GM21390 (cell line): Measurements from ENCODE around the gene P2RX5.

Experiments
- ATAC-seq: cut with Tn5 transposase; IDR thresholded peaks from one replicate; pipeline ENCODE4 v1.9.1; 2021; ENCODE audit not compliant: unreplicated experiment

The P2RX5 gene

DNA sequence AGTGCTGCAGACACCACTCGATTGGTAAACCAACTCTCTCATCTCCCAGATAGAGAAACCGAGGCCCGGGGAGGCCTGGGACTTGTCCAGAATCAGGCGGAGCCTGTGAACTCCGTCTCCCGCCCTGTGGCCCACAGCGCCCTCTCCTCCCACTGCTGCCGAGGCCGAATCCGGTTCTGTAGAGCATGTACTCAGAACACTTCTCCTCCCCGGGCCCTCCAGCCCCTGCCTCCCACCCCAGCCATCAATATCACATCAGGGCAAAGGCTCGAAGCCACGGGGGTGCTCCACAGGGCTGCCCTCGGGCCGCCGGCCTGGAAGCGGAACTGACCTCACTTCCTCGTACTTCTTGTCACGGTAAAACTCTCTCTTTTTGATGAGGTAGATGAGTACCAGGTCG lies 14.4 kb downstream of the P2RX5 start:
- ATAC-seq, result no peak

DNA sequence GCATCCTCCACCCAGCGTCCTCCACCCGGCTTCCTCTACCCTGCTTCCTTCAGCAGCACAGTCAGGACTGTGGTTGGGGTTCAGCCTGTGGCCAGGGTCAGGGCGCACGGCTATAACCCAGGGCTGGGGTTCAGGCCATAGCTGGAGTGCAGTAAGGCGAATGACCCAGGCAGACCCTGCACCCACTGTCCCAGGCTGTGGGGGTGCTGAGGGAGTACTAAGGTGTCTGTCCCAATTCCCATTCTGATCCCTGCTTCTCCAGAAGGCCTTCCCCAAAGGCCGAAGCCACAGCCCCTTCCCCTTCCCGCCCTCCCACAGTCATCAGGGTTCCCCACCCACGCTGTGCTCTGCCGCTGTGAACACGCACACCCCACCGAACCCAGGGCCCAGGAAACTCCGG lies 14.9 kb downstream of the P2RX5 start:
- no peak for ATAC-seq

DNA sequence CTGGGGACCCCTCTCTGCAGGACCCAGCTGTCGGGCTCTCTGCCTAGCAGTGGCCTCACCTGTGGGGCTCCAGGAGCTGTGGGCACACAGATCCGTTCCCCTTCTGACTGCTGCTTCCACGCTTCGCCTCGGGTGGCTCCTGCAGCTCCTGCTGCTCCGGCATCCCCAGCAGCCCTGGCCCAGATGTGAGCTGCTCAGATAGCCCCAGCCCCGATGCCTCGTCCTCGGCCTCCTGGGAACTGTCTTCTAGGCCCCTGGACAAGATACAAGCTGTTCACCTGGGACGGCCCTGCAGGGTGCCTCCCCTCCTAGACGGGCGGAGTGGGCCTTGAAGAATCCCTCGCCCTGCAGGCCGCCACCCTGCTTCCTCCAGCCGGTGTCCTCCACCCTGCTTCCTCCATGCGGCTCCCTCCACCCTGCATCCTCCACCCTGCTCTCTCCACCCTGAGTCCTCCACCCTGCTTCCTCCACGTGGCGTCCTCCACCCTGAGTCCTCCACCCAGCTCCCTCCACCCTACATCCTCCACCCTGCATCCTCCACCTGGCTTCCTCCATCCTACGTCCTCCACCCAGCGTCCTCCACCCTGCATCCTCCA lies 16.3 kb downstream of the P2RX5 start:
- no peak for ATAC-seq

- ATAC-seq, result no peak
These were observed 17.0 kb downstream of the P2RX5 start for GRCh38 chr17:3678821-3679530.

GRCh38 chr17:3678095-3678820 lies 17.7 kb downstream of the P2RX5 start:
- ATAC-seq, result no peak

DNA sequence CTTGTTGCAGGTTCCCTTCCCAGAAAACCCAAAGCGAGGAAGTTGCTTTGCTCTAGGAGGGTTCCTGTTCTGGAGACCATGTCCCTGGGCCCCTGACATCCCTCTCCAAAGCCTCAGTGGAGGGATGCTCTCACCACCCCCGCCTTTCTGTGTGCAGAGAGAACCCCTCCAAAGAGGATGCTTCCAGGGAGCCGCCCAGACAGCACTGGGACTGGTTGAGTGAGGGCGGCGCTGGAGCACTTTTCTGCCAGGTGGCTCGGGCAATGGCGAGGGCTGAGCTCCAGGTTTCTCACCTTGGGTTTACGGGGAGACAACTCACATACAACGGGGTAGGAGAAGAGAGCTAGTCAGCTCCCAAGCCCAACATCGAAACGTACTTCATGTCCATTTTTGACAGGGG lies 20.1 kb downstream of the P2RX5 start:
- no peak for ATAC-seq

DNA sequence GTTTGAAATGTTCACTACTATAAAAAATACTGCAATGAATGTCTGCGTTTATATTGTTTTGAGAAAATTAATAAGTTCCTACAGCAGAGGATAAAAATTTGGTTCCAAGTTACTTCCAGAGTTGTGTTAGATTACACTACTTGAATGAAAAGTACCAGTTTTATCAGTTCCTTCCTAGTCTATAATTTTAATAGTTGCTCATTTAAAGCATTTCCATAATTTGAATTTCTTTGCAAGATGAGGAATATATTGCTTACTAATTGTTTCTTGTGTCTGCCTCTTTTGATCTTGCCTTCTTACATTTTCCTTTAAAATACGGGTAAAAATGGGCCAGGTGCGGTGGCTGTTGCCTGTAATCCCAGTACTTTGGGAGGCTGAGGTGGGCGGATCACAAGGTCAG lies 23.4 kb downstream of the P2RX5 start:
- ATAC-seq, result no peak

DNA sequence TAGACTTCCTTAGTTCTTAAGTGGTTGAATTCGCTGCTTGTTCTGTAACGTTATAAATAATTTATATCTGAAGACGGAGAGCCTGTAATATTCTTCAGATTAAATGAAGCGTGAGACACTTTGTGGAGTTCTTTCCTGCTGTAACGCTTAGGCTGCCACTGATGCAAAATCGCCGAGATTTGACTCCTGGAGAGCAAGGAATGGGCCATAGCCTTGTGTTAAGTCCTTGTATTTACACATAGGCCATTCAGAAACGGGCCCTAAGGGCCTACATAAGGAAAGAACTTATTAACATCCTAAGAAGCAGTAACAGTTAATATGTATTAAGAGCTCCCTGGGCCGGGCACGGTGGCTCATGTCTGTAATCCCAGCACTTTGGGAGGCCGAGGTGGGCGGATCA lies 26.4 kb downstream of the P2RX5 start:
- ATAC-seq, result no peak

GRCh38 chr17:3669085-3669347 lies 26.9 kb downstream of the P2RX5 start:
- peak; percentile 4 for ATAC-seq

GRCh38 chr17:3668279-3669084 lies 27.5 kb downstream of the P2RX5 start, which contains the start of the genes EMC6 and TAX1BP3:
Gene EMC6, plus strand, starts transcription at chr17:3668812. Its CDS starts 335 bp downstream, at chr17:3669147.
Gene TAX1BP3, minus strand, starts transcription at chr17:3668578. Its CDS starts 52 bp downstream, at chr17:3668526.
- ATAC-seq, result peak; percentile 84

DNA sequence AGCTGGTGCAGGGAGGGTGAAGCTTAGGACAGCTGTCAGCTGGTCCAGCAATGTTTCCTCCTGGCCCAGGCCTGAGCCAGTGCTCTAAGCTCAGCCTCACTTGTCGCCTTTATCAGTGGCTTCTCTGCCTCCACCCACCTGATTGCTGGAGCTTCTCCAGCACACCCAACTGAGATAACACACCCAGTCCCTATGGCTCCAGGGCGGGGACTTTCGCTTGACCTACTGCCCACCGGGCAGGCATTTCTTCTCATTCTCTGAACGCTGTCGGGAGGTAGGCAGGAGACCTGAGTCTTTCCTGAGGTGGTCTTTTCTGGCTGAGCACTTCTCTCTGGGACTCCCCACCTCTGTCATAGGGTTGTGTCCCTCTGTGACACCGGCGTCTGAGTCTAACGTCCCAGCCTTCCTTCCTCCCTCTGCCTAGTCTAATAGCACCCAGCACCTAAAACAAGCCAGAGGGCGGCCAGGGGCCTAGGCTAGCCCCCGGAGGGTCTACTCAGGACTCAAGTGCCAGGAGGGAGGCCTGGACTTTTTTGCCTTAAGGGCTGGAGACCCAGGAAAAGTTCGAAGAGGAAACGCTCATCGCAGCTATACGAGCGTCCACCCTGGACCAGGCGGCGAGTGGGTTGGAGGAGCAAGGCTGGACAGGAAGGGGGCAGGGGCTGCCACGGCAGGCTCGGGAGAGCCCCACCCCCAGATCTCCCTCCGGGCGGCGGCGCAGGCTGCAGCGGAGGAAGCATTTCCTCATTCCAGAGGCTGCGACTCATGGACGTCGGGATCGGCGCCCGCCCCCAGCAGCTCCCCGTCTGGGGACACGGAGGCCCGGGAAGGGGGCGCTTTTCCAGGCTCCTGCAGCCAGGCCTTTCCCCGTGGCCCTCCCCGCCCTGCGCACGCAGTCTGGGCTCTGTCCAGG lies 28.3 kb downstream of the P2RX5 start:
- peak; percentile 3 for ATAC-seq

DNA sequence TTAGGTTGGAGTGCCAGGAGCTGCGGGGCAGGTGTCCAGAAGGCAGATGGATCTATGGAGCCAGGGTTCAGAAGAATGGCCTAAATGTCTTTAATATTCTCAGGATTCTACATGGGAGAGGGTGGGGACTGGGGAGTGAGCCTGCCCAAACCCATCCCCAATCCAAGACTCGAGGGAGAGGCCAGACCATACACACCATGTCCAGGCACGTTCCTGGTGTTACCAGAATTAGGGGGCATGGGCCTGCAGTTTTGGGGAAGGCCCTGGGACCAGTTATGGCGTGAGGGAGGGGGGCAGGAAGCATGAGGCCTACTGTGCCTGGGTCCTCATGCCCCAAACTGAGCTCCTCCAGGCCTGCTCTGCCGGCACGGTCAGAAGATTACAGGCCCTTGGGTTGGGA lies 29.4 kb downstream of the P2RX5 start:
- ATAC-seq, result no peak

GRCh38 chr17:3665834-3666233 lies 30.1 kb downstream of the P2RX5 start:
- no peak for ATAC-seq

GRCh38 chr17:3663102-3664011 lies 32.6 kb downstream of the P2RX5 start:
- ATAC-seq, result no peak

DNA sequence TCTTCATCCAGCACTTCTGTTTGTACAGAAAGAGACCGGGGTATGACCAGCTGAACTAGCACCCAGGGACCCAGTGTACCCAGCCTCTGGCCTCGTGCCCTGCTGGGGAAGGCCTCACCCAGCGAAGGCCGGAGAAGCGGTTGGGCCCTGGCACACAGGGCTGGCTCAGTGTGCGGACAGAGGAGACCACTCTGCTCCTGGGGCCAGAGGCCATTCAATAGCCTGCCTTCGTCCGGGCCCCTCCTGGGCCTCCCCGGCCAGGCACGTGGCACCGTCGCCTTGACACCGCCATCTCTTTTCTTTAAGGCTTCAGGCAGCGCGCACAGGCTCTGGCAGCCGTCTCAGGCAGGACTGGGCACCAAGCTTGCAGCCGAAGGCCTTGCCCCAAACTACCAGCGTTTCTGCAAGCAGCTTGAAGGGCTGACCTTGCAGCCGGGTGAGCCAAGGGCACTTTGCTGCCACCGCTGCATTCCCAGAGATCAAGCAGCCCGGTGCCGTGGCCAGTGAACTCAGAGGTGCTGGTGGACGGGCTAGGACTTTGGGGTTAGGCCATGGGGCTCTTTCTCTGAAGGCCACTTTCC lies 35.6 kb downstream of the P2RX5 start:
- no peak for ATAC-seq

GRCh38 chr17:3659541-3660111 lies 36.3 kb downstream of the P2RX5 start:
- ATAC-seq, result no peak

DNA sequence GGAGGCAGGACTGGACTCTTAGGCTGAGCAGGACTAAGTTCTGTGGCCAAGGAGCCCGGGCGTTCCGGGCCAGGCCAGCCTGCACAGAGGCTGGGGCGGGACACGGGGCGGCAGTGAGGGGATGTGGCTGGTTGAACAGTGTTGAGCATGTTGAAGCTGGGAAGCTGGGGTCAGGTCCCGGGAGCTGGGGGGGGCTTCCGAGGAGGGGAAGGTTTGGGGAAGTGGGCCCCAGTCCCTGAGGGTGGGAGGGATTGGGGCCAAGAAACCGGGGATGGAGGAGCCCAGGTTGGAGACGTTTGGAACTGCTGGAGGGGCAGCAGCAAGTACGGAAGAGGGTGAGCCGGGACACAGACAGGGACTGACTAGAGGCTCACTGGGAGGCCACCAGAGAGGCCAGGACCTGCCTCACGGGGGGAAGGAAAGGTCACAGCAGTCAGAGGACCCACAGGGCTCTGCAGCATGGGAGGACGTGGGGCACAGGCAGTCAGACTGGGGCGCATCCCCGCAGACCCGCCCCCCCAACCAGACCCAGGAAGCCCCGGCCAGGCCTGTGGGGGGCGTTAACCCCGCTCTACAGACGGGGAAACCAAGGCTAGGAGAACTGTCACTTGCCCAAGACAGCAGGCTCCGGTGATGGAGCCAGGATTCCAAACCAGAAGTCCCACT lies 37.0 kb downstream of the P2RX5 start:
- no peak for ATAC-seq
